Naive thymus-derived CD4-positive, alpha-beta T cell (primary cell): ENCODE results near the gene SLIT3. TPM values are rescaled to one million over a fixed set of nuclear protein-coding genes. Genes with fewer than 3 reads are reported as not detected.

Experiments used
- ATAC-seq: fragments of 150-1000 bp; cut with Tn5 transposase; 2 replicates; pipeline ENCODE4 v1.10.0; 2021; ENCODE audit warnings: mild to moderate bottlenecking, moderate library complexity
- CTCF ChIA-PET: fragments of 350-600 bp; sonication (Branson Sonifier 250); formaldehyde crosslinking; loops from one replicate; lab custom pipeline; 2021; ENCODE audit warnings: antibody characterized with exemption; lab: Charles Lee
- POLR2A ChIA-PET: fragments of 350-600 bp; sonication (Branson Sonifier 250); formaldehyde crosslinking; loops from one replicate; lab custom pipeline; 2021; ENCODE audit warnings: antibody characterized with exemption, inconsistent platforms; lab: Charles Lee
- DNase-seq, 9 donors: peaks; one replicate each; pipeline versions ENCODE4 v3.0.0 to v3.0.0-alpha.2; 2020 to 2022; ENCODE audit warnings: mixed read lengths in 1 of 9
- H3K27ac ChIP-seq: one replicate; pipeline ENCODE4 v1.7.0; 2013; ENCODE audit warnings: mild to moderate bottlenecking, low read depth, low read length, moderate library complexity
- H3K27me3 ChIP-seq, 2 donors: one replicate each; pipeline ENCODE4 v1.7.0; 2013; ENCODE audit warnings: low read length in 2 of 2, mild to moderate bottlenecking in 2 of 2, moderate library complexity in 2 of 2; ENCODE audit not compliant: control insufficient read depth in 2 of 2, insufficient read depth in 2 of 2
- H3K36me3 ChIP-seq, 3 experiments: 1 replicate in 2 of 3; 2 replicates in 1 of 3; pipeline ENCODE4 v1.7.0; 2013; ENCODE audit warnings: low read length in 3 of 3, mild to moderate bottlenecking in 3 of 3, moderate library complexity in 1 of 3; ENCODE audit not compliant: insufficient read depth in 3 of 3, control insufficient read depth in 2 of 3
- H3K4me1 ChIP-seq, 2 donors: one replicate each; pipeline ENCODE4 v1.7.0; 2013; ENCODE audit warnings: low read length in 2 of 2, mild to moderate bottlenecking in 2 of 2, moderate library complexity in 1 of 2; ENCODE audit not compliant: control insufficient read depth in 2 of 2, insufficient read depth in 2 of 2
- H3K4me3 ChIP-seq: 2 replicates; pipeline ENCODE4 v1.7.0; 2013; ENCODE audit warnings: mild to moderate bottlenecking, low read length
- H3K9me3 ChIP-seq, 3 experiments: 1 replicate in 2 of 3; 2 replicates in 1 of 3; pipeline ENCODE4 v1.7.0; 2013; ENCODE audit warnings: low read length in 3 of 3; ENCODE audit not compliant: control insufficient read depth in 2 of 3
- H3K27ac Mint-ChIP-seq, 9 donors: one replicate each; pipeline ENCODE4 v1.8.0; 2020 to 2022; ENCODE audit warnings: mixed read lengths in 9 of 9, mild to moderate bottlenecking in 8 of 9, moderate library complexity in 5 of 9, inconsistent platforms in 2 of 9
- H3K27me3 Mint-ChIP-seq, 5 donors: one replicate each; pipeline ENCODE4 v1.8.0; 2021 to 2022; ENCODE audit warnings: mixed read lengths in 5 of 5, mild to moderate bottlenecking in 1 of 5
- H3K36me3 Mint-ChIP-seq, 5 donors: one replicate each; pipeline ENCODE4 v1.8.0; 2020 to 2022; ENCODE audit warnings: mixed read lengths in 5 of 5, mild to moderate bottlenecking in 3 of 5, inconsistent platforms in 1 of 5
- H3K4me1 Mint-ChIP-seq, 7 donors: one replicate each; pipeline ENCODE4 v1.8.0; 2020 to 2022; ENCODE audit warnings: mixed read lengths in 7 of 7, mild to moderate bottlenecking in 3 of 7, inconsistent platforms in 1 of 7
- H3K4me3 Mint-ChIP-seq, 10 donors: one replicate each; pipeline ENCODE4 v1.8.0; 2020 to 2022; ENCODE audit warnings: mild to moderate bottlenecking in 10 of 10, mixed read lengths in 10 of 10, moderate library complexity in 6 of 10, inconsistent platforms in 2 of 10
- H3K9me3 Mint-ChIP-seq, 11 donors: one replicate each; pipeline ENCODE4 v1.8.0; 2020 to 2022; ENCODE audit warnings: mixed read lengths in 11 of 11, mild to moderate bottlenecking in 4 of 11, inconsistent platforms in 1 of 11, moderate library complexity in 1 of 11
- intact Hi-C, 2 donors: fragments of 100-400 bp; cut with micrococcal nuclease; formaldehyde crosslinking; loops; one replicate each; pipeline ENCODE4 v1.15.1; 2023
- polyA plus RNA-seq, 2 donors: library from polyadenylated mRNA; unstranded; fragments of 300-500 nt; fragmentation: Illumina TruSeq; gene quantifications; one replicate each; pipeline ENCODE4 v1.2.3, GENCODE V29; 2021
- total RNA-seq, 6 experiments: library from RNA in 5 of 6; stranded (reverse) in 5 of 6; gene quantifications; 1 replicate in 5 of 6; 2 replicates in 1 of 6; pipeline ENCODE4 v1.2.3 and lab custom pipeline; 2021 to 2026

Gene SLIT3
- total and polyA plus RNA-seq, 7 experiments from 2014 or later = 0.34 TPM; not detected in 6

DNA sequence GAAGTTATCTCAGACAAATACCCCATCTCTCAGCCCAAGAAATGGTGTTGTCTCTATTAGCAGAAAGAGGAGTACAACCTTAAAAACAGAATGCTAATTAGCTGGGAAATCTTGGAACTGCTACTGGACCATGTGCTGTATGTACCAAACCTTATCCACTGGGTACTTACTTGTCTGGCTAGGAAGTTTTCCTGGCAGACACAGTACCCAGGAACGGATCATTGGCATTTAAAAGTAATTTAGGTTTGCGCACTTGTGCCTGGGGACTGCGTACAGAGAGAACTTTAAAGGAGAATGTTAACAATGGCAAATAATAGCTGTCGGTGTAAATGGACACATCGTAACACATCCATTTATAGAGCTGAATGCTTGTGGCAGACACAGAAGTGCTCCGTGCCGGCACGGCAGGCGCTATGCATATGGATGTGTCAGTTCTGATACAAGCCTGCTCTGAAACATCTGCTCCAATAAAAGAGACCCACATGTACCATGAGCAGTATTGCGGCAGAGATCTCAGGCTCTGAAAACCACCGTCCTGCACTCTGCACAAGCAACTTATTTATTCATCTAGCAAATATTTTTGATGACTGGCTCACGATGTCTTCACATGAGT is 431.2 kb downstream of the SLIT3 start:
- no peaks in the 10 kb centered on the region for H3K4me1 ChIP-seq
- no peak overlapping the region for H3K4me3 ChIP-seq
- DNase-seq (no peak), ATAC-seq (no peak)
- no peak overlapping the region for H3K27ac ChIP-seq
- ChIA-PET CTCF (no interaction called here), POLR2A (no interaction called here)
- H3K4me3 Mint-ChIP-seq = no peak overlapping the region
- no peaks in the 10 kb centered on the region for H3K4me1 Mint-ChIP-seq
- H3K36me3 ChIP-seq = no peaks in the 10 kb centered on the region
- H3K27ac Mint-ChIP-seq = no peak overlapping the region
- intact Hi-C loops = no loop called here
- no peaks in the 10 kb centered on the region for H3K9me3 ChIP-seq
- no peaks in the 10 kb centered on the region for H3K9me3 Mint-ChIP-seq
- H3K36me3 Mint-ChIP-seq = no peaks in the 10 kb centered on the region
- peaks cover 0 to under 1% of the 10 kb centered on the region in 2 donors for H3K27me3 ChIP-seq
- peaks cover 6 to 35% (median 13%) of the 10 kb centered on the region in 5 donors for H3K27me3 Mint-ChIP-seq

GRCh38 chr5:168867241-168867640 is 433.7 kb downstream of the SLIT3 start:
- intact Hi-C loops = no loop called here
- DNase-seq (no peak), ATAC-seq (no peak)
- Mint-ChIP-seq H3K27ac (no peak overlapping the region), H3K27me3 (peaks cover 0 to 15% (median 6%) of the 10 kb centered on the region in 5 donors), H3K4me3 (no peak overlapping the region), H3K9me3 (no peaks in the 10 kb centered on the region), H3K4me1 (no peaks in the 10 kb centered on the region), H3K36me3 (no peaks in the 10 kb centered on the region)
- no peaks in the 10 kb centered on the region for H3K27me3 ChIP-seq
- ChIA-PET CTCF (no interaction called here), POLR2A (no interaction called here)
- H3K36me3 ChIP-seq = no peaks in the 10 kb centered on the region
- H3K4me3 ChIP-seq = no peak overlapping the region
- no peak overlapping the region for H3K27ac ChIP-seq
- H3K9me3 ChIP-seq = no peaks in the 10 kb centered on the region
- no peaks in the 10 kb centered on the region for H3K4me1 ChIP-seq

DNA sequence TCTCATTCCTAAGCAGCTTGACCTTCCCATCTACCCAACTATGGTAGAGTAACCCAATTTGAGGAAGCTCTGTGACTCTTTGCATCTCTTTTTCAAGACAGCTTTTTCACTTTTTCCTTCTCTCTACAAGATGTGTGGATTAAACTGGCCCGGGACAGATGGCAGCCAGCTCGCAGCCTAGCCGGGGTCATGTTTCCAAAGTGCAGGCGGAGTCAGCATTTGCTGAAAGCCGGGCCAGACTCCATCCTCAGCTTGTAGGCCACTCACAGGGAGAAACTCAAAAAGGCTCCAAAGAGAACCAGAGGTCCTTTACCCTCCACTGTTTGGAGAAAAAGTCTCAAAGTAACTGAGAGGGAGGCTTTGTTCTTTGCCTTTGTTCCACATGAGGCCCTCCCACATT is 435.0 kb downstream of the SLIT3 start:
- Mint-ChIP-seq H3K36me3 (no peaks in the 10 kb centered on the region), H3K4me1 (no peaks in the 10 kb centered on the region), H3K27me3 (peaks cover 0 to 19% (median 3%) of the 10 kb centered on the region in 5 donors), H3K4me3 (no peak overlapping the region), H3K9me3 (no peaks in the 10 kb centered on the region), H3K27ac (no peak overlapping the region)
- intact Hi-C loops = no loop called here
- no peak for DNase-seq
- Histone ChIP-seq H3K27me3 (no peaks in the 10 kb centered on the region), H3K4me1 (no peaks in the 10 kb centered on the region), H3K4me3 (no peak overlapping the region), H3K9me3 (no peaks in the 10 kb centered on the region), H3K36me3 (no peaks in the 10 kb centered on the region), H3K27ac (no peak overlapping the region)
- ATAC-seq = no peak
- ChIA-PET POLR2A (no interaction called here), CTCF (no interaction called here)

- no peak for ATAC-seq
- DNase-seq = no peak
- CTCF ChIA-PET = no interaction called here
These were observed 437.9 kb downstream of the SLIT3 start for GRCh38 chr5:168863021-168863420.

DNA sequence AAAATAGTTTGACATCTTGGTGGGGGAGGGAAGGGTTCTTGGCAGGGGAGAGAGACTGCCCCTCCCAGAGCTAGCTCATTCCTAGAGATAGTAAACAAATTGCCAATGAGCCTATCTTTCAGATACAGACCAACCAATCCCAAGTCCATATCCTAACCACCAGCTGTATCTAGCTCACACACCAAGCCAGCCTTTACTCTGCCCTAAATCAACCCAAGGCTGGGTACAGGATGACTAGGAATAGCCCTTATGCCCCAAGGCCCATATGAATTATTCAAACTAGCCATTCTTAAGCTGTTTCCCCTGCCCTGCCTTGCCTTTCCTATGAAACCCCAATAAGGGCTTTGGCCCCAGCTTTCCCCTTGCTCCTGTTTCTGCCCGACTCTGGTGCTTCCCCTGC is 440.4 kb downstream of the SLIT3 start:
- H3K27me3 Mint-ChIP-seq = peaks cover 0 to 11% (median 2%) of the 10 kb centered on the region in 5 donors
- CTCF ChIA-PET = no interaction called here

More at GRCh38 chr5:168863021-168863420, 437.9 kb downstream of the SLIT3 start:
- H3K4me1 ChIP-seq = no peaks in the 10 kb centered on the region
- H3K4me3 ChIP-seq = no peak overlapping the region
- POLR2A ChIA-PET = no interaction called here
- intact Hi-C loops = no loop called here
- Mint-ChIP-seq H3K9me3 (no peaks in the 10 kb centered on the region), H3K36me3 (no peaks in the 10 kb centered on the region), H3K27me3 (peaks cover 0 to 11% (median 0%) of the 10 kb centered on the region in 5 donors), H3K4me3 (no peak overlapping the region), H3K4me1 (no peaks in the 10 kb centered on the region), H3K27ac (no peak overlapping the region)
- H3K27me3 ChIP-seq = no peaks in the 10 kb centered on the region
- H3K9me3 ChIP-seq = no peaks in the 10 kb centered on the region
- no peak overlapping the region for H3K27ac ChIP-seq
- H3K36me3 ChIP-seq = no peaks in the 10 kb centered on the region

GRCh38 chr5:168860081-168860480 is 440.9 kb downstream of the SLIT3 start:
- Mint-ChIP-seq H3K27me3 (peaks cover 0 to 11% (median 5%) of the 10 kb centered on the region in 5 donors), H3K4me3 (no peak overlapping the region), H3K4me1 (no peaks in the 10 kb centered on the region), H3K9me3 (no peaks in the 10 kb centered on the region), H3K36me3 (no peaks in the 10 kb centered on the region), H3K27ac (no peak overlapping the region)
- POLR2A ChIA-PET = no interaction called here
- no peak overlapping the region for H3K4me3 ChIP-seq
- CTCF ChIA-PET = no interaction called here
- DNase-seq (no peak), ATAC-seq (no peak)
- H3K27me3 ChIP-seq = no peaks in the 10 kb centered on the region
- H3K27ac ChIP-seq = no peak overlapping the region
- intact Hi-C loops = no loop called here
- H3K9me3 ChIP-seq = no peaks in the 10 kb centered on the region
- H3K36me3 ChIP-seq = no peaks in the 10 kb centered on the region
- no peaks in the 10 kb centered on the region for H3K4me1 ChIP-seq

More for the DNA sequence above, 440.4 kb downstream of the SLIT3 start:
- ATAC-seq (no peak), DNase-seq (no peak)
- Histone ChIP-seq H3K4me3 (no peak overlapping the region), H3K9me3 (no peaks in the 10 kb centered on the region), H3K4me1 (no peaks in the 10 kb centered on the region), H3K27me3 (no peaks in the 10 kb centered on the region), H3K36me3 (no peaks in the 10 kb centered on the region), H3K27ac (no peak overlapping the region)
- Mint-ChIP-seq H3K9me3 (no peaks in the 10 kb centered on the region), H3K36me3 (no peaks in the 10 kb centered on the region), H3K4me3 (no peak overlapping the region), H3K27ac (no peak overlapping the region), H3K4me1 (no peaks in the 10 kb centered on the region)
- intact Hi-C loops = no loop called here
- POLR2A ChIA-PET = no interaction called here

GRCh38 chr5:168859471-168859870 is 441.5 kb downstream of the SLIT3 start:
- H3K9me3 ChIP-seq = no peaks in the 10 kb centered on the region
- CTCF ChIA-PET = no interaction called here
- no peaks in the 10 kb centered on the region for H3K27me3 ChIP-seq
- H3K36me3 ChIP-seq = no peaks in the 10 kb centered on the region
- no peak overlapping the region for H3K27ac ChIP-seq
- POLR2A ChIA-PET = no interaction called here
- Mint-ChIP-seq H3K27me3 (peaks cover 0 to 16% (median 7%) of the 10 kb centered on the region in 5 donors), H3K27ac (no peak overlapping the region), H3K4me3 (no peak overlapping the region), H3K4me1 (no peaks in the 10 kb centered on the region), H3K36me3 (no peaks in the 10 kb centered on the region), H3K9me3 (no peaks in the 10 kb centered on the region)
- H3K4me1 ChIP-seq = no peaks in the 10 kb centered on the region
- intact Hi-C loops = no loop called here
- DNase-seq = no peak
- no peak for ATAC-seq
- H3K4me3 ChIP-seq = no peak overlapping the region
